DMS79 (cell line): ENCODE results near the gene TTC7B.
"Not testable (repeated sequence)": the region's sequence is repeated elsewhere in the genome, so short reads cannot be mapped to it uniquely, and the experiment has no call there.

Experiments
- DNase-seq: peaks from one replicate; lab custom pipeline; 2025; lab: John Stamatoyannopoulos, UW

Gene TTC7B, protein sequence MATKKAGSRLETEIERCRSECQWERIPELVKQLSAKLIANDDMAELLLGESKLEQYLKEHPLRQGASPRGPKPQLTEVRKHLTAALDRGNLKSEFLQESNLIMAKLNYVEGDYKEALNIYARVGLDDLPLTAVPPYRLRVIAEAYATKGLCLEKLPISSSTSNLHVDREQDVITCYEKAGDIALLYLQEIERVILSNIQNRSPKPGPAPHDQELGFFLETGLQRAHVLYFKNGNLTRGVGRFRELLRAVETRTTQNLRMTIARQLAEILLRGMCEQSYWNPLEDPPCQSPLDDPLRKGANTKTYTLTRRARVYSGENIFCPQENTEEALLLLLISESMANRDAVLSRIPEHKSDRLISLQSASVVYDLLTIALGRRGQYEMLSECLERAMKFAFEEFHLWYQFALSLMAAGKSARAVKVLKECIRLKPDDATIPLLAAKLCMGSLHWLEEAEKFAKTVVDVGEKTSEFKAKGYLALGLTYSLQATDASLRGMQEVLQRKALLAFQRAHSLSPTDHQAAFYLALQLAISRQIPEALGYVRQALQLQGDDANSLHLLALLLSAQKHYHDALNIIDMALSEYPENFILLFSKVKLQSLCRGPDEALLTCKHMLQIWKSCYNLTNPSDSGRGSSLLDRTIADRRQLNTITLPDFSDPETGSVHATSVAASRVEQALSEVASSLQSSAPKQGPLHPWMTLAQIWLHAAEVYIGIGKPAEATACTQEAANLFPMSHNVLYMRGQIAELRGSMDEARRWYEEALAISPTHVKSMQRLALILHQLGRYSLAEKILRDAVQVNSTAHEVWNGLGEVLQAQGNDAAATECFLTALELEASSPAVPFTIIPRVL

DNA sequence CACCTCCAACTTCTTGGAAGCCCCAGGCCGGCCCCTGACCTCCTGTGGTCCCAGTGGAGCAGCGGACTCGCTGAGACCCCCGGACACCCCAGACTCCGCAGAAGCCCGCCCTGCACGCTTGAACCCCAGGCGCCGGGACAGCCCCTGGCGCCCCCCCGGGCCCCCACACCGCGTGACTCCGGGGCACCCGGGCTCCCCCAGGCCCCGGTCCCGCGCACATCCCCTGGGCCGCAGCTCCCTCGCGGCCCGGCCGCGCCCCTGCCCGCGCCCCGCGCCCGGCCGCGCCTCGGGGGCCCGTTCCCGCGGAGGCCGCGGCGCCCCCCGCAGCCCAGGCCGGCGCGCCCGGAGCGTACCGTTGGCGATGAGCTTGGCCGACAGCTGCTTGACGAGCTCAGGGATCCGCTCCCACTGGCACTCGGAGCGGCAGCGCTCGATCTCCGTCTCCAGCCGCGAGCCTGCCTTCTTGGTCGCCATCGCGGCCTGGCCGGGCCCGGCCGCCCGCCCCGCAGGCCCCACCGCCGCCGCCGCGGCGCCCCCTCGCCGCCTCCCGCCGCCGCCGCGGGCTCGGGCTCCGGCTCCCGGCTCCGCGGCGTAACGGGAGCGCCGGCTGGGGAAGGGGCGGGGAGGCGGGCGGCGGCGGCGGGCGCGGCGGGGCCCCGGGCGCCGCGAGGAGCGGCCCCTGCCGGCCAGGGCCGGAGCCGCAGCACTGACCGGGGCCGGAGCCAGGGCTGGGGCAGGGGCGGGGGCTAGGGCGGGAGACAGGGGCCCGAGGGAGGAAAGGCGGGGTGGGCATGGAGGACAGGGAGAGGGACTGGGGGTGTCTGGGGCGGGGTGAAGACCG is at the start of gene TTC7B:
TSS of gene TTC7B (minus strand) at position 609 of the 841 bp plus-strand sequence. CDS start at position 474, 135 bp downstream.
- DNase-seq, result peak; percentile 32

DNA sequence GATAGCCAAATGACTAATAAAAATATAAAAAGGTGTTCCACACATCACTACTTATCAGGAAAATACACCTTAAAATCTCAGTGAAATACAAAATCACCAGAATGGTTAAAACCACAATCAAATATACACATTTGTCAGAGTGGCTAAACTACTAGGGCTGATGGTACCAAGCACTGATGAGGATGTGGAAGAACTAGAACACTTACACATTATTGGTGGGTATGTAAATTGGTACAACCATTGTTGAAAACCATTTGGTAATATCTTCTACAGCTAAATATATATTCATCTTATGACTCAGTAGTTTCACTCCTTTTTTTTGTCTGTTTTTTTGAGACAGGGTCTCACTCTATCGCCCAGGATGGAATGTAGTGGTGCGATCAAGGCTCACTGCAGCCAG is 48.5 kb upstream of the TTC7B start:
- no peak for DNase-seq

DNA sequence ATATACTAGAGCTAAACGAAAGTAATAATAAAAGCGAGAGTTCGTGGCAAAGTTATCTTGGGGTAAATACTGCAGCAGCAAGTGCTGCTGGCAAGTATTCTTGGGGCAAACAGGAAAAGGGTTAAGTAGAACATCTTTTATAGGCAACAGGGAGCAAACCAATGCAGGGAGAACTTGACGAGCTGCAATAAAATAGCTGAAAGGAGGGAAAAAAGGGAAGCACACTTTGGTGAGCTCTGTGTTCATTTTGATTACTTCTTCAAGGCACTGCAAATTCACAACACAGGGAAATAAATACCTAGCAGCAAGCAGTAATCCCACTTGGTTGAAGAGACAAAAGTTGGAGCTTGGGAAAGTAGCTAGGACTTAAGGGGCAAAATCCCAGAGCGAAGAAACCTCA is 42.3 kb upstream of the TTC7B start:
- no peak for DNase-seq

DNA sequence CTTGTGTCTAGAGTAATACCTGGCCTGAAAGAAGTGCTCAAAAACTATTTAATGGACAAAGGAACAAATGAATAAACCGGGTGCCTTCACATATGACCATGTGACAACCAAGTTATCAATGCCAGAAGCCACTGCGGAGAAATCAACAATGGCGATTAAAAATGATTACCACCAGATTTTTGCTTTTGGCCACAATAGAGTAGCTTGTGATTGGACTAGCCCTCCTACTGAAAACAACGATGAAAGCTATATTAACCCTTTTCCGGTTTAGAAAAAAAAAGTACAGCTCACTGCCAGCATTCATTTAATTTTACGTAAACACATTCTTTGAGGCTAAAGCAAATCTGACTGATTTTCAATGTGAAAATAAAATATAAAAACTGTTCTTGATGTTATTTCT is 41.6 kb upstream of the TTC7B start:
- no peak for DNase-seq

DNA sequence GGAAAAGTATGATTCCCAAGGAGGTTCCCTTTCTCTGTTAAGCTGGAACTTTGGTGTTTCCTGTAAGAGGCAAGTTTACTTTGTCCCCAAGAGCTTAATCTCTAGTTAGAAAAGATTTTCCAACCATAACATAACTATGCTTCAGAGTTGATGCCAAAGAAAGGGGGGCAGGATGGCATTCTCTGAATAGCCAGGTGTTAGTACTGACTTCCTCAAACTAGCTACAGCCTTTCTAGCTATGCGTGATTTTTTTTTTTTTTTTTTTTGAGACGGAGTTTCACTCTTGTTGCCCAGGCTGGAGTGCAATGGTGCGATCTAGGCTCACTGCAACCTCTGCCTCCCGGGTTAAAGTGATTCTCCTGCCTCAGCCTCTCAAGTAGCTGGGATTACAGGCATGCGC is 39.9 kb upstream of the TTC7B start:
- DNase-seq, result not testable (repeated sequence)

DNA sequence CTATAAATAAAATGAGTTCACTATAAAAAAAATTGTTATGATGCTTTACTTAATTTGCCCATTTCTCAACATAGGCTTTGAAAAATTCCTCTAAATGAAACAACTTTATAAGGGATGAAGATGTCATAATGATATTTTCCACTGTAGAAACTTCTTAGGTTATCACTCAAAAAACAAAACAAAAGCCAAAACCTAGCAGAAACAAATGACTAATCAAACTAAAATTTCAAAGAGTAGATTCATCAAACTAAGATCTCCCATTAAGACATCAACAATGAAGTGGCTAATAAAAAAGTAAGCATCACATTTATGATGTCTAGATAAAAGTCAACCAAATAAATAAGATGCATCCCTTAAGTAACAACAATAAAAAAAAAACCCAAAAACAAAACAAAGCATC is 36.9 kb upstream of the TTC7B start:
- no peak for DNase-seq

DNA sequence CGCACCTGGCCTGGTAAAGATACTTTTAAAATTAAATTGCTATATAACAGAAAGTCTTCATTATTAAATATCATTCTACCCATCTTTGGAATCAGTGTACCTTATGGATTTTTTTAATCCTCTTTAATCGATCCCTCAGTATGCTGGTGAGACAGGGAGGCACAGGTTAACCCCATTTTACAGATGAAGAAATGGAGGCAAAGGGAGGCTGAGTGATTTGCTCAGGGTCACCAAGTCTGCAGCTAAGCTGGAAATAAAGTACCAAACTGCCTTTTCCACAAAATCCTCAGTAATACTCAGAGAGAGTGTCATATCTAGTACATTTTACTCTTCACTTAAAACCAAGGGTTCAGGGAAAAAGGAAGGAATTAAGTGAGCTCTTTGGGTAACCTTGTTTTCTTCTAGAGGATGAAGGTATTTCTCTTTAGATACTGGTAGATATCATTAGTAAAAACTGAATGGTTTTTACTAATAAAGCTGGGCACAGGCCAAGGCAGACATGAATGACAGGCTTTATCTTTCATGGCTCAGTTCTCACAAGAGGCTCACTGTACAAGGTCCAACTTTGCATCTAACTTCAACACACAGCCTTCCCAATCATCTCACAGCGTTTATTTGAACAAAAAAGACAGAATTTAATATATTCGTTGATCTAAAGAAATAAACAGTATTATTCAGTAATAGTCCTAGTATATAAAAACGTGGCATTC is 35.3 kb upstream of the TTC7B start:
- no peak for DNase-seq

DNA sequence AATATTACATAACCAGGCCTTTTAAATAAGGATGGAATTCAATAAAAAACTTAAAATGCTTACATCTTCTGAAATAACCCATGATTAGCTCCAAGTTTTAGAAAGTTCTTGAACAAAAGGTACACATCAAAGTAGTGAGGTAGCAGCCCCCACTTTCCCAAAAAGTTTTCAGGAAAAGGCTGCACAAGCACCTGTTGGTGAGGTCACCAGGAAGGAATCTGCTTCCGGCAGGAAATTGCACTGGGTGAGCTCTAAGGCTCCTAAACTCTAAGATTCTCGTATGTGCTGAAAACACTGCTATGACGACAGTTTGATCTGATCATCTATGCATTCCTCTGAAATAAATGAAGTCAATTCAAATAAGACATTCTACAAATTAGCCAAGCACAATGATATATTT is 34.3 kb upstream of the TTC7B start:
- DNase-seq, result no peak

DNA sequence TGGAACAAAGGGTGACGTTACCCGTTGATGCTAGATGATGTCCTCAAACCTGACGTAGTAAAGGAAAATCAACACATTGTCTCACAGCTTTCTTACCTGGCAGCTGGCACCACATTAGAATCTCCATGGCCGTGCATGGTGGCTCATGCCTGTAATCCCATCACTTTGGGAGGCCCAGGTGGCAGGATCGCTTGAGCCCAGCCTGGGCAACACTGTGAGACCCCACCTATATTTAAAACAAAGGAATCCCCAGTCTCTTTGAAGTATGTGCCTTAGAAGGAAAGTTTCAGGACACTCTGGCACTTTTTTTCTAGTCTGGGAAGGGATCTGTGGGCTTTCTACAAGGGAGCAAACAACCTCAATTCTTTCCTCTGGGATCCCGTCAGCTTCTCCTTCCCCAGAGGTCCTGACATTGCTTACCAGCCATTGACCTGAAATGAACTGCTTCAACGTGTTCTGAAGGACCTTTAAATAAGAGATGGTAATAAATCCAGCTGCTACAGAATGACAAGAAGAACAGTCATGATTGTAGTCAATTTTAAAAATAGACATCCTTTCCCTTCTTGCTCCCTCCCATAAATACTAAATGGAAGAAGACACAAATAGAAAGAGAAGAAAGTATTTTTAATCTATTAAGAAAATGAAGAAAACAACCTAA is 33.7 kb upstream of the TTC7B start:
- DNase-seq, result no peak

DNA sequence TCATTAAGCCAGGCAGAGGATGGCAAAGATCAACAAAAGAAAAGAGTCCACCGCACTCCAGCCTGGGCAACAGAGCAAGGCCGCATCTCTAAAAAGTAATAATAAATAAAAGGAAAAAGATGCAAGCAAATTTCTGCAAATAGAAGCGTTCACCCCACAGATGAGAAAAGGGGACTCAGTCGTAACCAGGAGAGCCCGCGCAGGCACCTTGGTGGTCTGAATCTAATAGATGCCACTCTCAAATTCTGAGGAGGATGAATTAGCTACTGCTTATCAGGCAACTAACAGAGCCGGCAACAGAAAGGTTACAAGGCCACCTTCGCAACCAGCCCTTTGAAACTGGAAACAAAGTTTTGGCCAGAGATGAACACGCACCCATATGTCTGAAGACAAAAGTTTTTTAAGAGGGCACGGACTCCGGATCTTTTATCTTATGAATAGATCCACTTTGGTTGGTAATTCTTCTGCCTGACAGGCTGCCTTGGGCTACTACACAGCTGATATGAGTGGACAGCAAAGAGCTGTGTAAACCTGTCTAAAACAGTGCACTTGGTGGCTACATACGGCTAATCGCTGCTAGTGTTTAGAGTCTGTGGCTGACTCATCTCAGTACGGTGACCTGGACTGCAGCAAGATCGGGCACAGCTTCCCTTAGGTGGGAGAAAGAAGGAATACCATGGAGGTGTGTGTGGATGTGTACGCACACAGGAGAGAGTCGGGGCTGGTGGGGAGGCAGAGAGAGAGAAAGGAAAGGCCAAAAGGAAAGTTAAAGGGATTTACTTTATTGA is 32.9 kb upstream of the TTC7B start:
- DNase-seq, result no peak

DNA sequence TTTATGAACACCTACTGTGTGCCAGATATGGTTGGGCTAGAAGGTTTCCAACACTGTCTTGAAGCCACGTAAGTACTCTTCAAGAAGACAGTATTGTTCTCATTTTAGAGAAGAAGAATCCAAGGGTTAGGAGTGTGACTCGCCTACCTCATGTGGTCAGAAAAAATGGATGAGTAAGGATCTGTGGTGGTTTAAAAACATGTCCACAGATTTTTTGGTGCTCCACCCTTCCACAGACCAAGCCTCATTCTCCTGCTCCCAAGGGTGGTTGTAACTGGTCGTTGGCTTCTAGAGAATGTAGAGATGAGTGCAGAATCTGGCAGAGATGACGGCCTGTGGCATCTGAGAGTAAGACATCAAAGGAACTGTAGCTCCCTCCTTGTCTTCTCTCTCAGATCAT is 30.3 kb upstream of the TTC7B start:
- no peak for DNase-seq

DNA sequence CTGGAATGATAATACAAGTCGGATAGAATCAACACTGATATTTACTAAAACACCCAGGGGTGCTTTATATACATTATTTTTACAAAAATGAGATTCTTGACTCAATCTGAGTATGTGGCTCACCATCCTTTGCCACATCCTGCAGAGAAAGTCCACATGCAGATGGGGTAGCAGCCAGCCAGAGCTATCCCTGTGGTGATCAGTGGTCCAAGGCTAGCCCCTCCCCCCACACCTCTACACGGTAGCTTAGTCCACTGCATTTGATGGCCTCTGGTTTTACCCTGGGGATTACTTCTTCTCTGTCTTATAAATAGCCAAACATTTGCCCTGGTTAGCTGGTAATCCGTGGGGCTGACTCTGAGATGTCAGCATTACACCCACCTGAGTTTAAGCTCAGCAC is 28.1 kb upstream of the TTC7B start:
- DNase-seq, result no peak

DNA sequence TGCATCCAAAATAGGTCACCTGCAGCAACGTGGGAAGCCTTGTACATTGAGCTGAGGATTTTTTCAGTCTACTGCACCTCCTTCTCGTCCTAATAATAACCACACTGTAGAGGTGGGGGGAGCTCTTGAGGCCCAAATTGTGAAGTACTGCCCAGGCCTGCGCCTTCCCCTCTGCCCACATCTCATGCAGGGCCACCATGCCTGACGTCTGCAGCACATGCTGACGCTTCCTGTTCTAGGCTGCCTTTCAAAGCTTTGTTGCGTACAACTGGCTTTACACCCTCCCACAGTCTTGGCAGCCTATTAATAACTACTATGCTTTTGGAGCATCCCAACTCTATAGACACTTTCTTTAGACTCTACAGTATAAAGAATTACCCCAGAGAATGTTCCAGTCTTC is 26.5 kb upstream of the TTC7B start:
- DNase-seq, result no peak

DNA sequence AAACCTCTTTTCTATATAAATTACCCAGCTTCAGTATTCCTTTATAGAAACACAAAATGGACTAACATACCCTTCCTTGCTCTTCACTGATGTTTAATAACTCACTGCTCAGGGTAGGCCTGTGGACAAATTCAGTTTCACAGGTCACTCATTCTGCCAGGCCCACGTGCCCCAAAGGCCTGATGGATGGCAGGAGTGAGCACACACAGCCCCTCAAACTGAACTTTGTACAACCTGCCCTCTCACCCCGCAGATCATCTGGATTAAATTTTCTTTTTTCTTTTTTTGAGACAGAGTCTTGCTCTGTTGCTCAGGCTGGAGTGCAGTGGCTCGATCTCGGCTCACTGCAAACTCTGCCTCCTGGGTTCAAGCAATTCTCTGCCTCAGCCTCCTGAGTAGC is 24.4 kb upstream of the TTC7B start:
- DNase-seq, result not testable (repeated sequence)

DNA sequence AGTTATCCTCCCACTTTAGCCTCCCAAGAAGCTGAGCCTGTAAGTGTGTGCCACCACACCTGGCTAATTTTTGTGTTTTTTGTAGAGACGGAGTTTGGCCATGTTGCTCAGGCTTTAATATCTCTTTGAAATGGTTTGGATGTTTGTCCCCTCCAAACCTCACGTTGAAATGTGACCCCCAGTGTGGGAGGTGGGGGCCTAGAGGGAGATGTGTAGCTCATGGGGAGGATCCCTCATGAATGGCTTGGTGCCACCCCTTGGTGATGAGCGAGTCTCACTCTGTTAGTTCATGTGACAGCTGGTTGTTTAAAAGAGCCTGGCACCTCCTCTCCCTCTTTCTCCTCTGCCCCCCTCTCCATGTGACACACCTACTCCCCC is 23.6 kb upstream of the TTC7B start:
- DNase-seq, result no peak

DNA sequence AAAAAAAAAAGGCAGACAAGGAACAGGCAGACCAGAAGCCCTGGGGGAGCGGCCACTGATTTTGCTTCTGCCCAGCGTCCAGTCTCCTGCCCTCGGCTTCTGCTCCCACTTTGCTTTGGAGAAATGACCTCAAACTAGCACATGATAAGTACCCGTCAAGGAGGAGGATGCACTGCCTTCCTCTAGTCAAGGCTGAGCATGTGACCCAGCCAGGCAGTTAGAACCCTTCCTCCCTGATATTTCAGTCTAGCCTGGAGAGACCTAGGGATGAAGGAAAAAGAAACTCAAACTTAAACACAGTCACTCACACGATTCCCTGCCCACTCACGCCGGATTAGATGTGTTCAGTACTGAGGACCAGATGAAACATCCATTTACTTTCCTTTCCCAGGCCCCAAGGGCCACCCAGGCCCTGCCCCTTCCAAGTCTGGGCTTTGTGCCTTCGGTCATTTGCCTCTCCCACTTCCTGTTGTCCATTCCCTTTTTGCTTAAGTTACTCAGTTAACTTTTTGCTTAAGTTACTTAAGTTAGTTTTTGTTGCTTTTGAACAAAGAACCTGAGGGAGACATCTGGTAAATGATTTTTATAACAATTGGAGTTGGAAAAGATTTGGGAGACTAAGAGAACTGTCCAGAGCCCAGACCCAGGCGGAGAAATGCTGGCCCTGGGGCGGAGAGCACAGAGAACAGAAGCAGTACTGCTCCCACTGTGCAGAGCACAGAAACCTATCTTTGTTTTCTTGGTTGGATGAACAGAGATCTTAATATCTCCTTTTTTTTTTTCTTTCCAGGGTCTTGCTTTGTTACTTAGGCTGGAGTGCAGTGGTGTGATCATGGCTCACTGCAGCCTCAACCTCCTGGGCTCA is 23.0 kb upstream of the TTC7B start:
- DNase-seq, result no peak

DNA sequence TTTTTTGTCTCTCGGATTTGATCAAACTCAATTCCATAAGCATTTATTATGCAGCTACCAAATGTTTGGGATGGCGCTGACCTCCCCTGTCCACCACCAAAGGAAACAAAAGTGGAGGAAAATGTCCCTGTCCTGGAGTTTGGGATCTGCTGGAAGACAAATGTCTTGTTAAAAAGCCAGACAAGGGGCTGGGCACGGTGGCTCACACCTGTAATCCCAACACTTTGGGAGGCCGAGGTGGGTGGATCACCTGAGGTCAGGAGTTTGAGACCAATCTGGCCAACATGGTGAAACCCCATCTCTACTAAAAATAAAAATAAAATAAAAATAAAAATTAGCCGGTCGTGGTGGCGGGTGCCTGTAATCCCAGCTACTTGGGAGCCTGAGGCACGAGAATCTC is 22.3 kb upstream of the TTC7B start:
- DNase-seq, result not testable (repeated sequence)

DNA sequence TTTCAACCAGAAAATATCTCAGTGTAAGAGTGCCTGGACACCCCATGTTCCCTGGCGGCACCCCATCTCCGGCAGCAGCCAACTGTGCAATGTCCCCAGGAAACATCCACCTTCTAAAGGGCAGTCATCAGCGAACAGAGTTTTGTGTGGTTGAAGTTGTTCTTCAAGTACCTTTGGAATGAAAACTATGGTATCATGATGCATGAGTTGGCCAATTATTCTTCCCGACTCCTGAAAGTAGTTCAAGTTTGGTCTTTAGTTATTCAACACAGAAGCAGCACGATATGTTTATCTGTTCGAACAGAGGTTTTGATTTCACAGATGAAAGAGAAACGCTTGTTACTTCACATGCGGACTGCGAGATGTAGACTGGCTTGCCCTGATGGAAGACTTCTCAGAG is 21.1 kb upstream of the TTC7B start:
- no peak for DNase-seq

DNA sequence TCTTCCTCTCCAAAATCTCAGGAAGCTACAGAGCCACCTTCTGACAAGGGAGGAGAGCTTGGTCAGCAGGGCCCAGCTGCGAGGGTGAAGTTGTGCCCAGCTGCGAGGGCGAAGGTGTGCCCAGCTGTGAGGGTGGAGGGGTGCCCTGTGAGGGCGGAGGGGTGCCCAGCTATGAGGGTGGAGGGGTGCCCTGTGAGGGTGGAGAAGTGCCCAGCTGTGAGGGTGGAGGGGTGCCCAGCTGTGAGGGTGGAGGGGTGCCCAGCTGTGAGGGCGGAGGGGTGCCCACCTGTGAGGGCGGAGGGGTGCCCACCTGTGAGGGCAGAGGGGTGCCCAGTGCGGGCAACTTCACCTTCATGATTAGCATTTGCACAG is 20.4 kb upstream of the TTC7B start:
- no peak for DNase-seq

DNA sequence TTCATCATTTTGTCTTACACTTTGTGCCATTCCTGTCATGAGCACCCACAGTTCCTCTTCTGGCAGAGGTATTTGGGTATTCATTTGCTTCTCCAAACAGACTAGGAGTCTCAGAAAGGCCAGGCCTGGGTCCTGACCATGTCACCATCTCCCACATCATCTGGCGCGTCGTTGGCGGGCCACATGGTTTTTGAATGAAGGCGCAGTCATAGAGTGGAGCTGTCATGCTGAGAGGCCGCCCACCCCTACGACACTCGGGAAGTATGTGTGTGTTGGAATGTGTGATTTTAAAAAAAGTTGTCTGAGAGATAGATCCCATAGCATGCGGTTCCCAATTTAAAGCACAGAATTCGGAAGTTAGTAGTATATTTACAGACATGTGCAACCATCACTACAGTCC is 15.6 kb upstream of the TTC7B start:
- no peak for DNase-seq
